GM12878 (cell line): Measurements from ENCODE around the gene TEAD4. TPM values are rescaled to one million over a fixed set of nuclear protein-coding genes. Genes with fewer than 3 reads are reported as not detected.

Experiments used
- ATAC-seq: fragments of 200-7000 bp; cut with Tn5 transposase; 3 replicates; pipeline ENCODE4 v1.9.1; 2020; ENCODE audit warnings: mild to moderate bottlenecking, moderate library complexity
- BruUV-seq: library from RNA; stranded (reverse); fragments of 400-500 nt; replicated peaks from 2 replicates; lab custom pipeline; 2021; lab: Mats Ljungman, UMichigan
- CTCF ChIA-PET: fragments of 300-600 bp; sonication (Branson Sonifier 250); formaldehyde crosslinking; extraction: SDS; loops from one replicate; lab custom pipeline; 2021; ENCODE audit warnings: inconsistent platforms; lab: Yijun Ruan, JAX
- POLR2A ChIA-PET: fragments of 350-600 bp; formaldehyde crosslinking; extraction: SDS; loops from one replicate; lab custom pipeline; 2021; ENCODE audit warnings: inconsistent platforms; lab: Charles Lee
- RAD21 ChIA-PET: fragments of 300-600 bp; sonication (Branson Sonifier 250); formaldehyde crosslinking; loops from one replicate; lab custom pipeline; 2023; ENCODE audit warnings: antibody characterized with exemption; ENCODE audit not compliant: unreplicated experiment; lab: Charles Lee
- SMC1A ChIA-PET: fragments of 300-600 bp; sonication (Branson Sonifier 250); formaldehyde crosslinking; loops from one replicate; lab custom pipeline; 2023; ENCODE audit not compliant: unreplicated experiment, uncharacterized antibody; lab: Charles Lee
- DNase-seq: peaks from one replicate; pipeline ENCODE4 v3.0.0-alpha.2; 2011; ENCODE audit warnings: low read depth, low spot score
- FAIRE-seq: peaks from 3 replicates; lab custom pipeline; 2011; peaks lifted over from hg19 to GRCh38; lab: Jason Lieb, UNC
- H2AFZ ChIP-seq: 2 replicates; pipeline ENCODE4 v1.6.0; 2011; ENCODE audit warnings: low read depth, low read length, control low read depth; ENCODE audit not compliant: control insufficient read depth
- H3K27ac ChIP-seq: 2 replicates; pipeline ENCODE4 v1.5.1; 2011; ENCODE audit warnings: control low read depth; ENCODE audit not compliant: control insufficient read depth, insufficient read depth
- H3K27me3 ChIP-seq, 2 experiments: replicated peaks in 1 of 2; 2 replicates each; pipeline versions ENCODE4 v1.6.0 to v1.6.1; 2011; ENCODE audit warnings: low read length in 1 of 2; ENCODE audit not compliant: control insufficient read depth in 2 of 2, insufficient read depth in 2 of 2
- H3K36me3 ChIP-seq, 2 experiments: 2 replicates each; pipeline ENCODE4 v1.5.1; 2011; ENCODE audit warnings: low read length in 1 of 2; ENCODE audit not compliant: control insufficient read depth in 2 of 2, insufficient read depth in 2 of 2
- H3K4me1 ChIP-seq: 2 replicates; pipeline ENCODE4 v1.6.1; 2011; ENCODE audit warnings: mild to moderate bottlenecking, low read length, moderate library complexity, mixed read lengths; ENCODE audit not compliant: control insufficient read depth, insufficient read depth
- H3K4me2 ChIP-seq: 2 replicates; pipeline ENCODE4 v1.6.0; 2011; ENCODE audit warnings: control low read depth; ENCODE audit not compliant: control insufficient read depth, insufficient read depth
- H3K4me3 ChIP-seq: fragments of 200-600 bp; sonication (generic); 2 replicates; pipeline ENCODE4 v1.5.1; 2016
- H3K79me2 ChIP-seq: 2 replicates; pipeline ENCODE4 v1.6.0; 2011; ENCODE audit warnings: low read length; ENCODE audit not compliant: control insufficient read depth, insufficient read depth
- H3K9ac ChIP-seq: 2 replicates; pipeline ENCODE4 v1.8.0; 2011; ENCODE audit warnings: low read length, control low read depth, mixed read lengths; ENCODE audit not compliant: control insufficient read depth, insufficient read depth
- H3K9me3 ChIP-seq: replicated peaks from 3 replicates; pipeline ENCODE4 v1.5.1; 2011; ENCODE audit warnings: mild to moderate bottlenecking, low read length; ENCODE audit not compliant: control insufficient read depth, insufficient read depth
- H4K20me1 ChIP-seq: 2 replicates; pipeline ENCODE4 v1.6.0; 2011; ENCODE audit not compliant: control insufficient read depth, insufficient read depth
- FOS ChIP-seq: IDR thresholded peaks from 3 replicates; pipeline ENCODE4 v1.6.1; 2011; ENCODE audit warnings: borderline replicate concordance; ENCODE audit not compliant: insufficient read length; ENCODE audit errors: extremely low read depth
- NFIC ChIP-seq: IDR thresholded peaks from 2 replicates; pipeline ENCODE4 v1.6.1; 2012; ENCODE audit warnings: low read depth, mild to moderate bottlenecking, inconsistent platforms, low read length, moderate library complexity
- NRF1 ChIP-seq: conservative IDR thresholded peaks from 2 replicates; pipeline ENCODE4 v1.6.1; 2011; ENCODE audit warnings: mild to moderate bottlenecking, low read depth, low read length, improper control_type of control experiment
- SMARCA5 ChIP-seq: fragments of 450-650 bp; IDR thresholded peaks from 2 replicates; pipeline ENCODE4 v1.6.1; 2017; ENCODE audit warnings: mild to moderate bottlenecking
- WGBS: methylation state at CpG from one replicate; pipeline ENCODE4 v1.1.6; 2016; ENCODE audit warnings: low lambda C conversion rate; ENCODE audit not compliant: insufficient replicate concordance, insufficient coverage; ENCODE audit errors: missing lambda C conversion rate; 5-methylcytosine and 5-hydroxymethylcytosine counted together
- in situ Hi-C: fragments of 300-500 bp; cut with MboI; formaldehyde crosslinking; loops from 9 replicates; pipeline ENCODE4 v1.14.3; 2018; ENCODE audit warnings: mixed read lengths
- intact Hi-C: fragments of 100-400 bp; cut with micrococcal nuclease; formaldehyde crosslinking; loops from one replicate; pipeline ENCODE4 v1.14.2; 2022; ENCODE audit not compliant: unreplicated experiment
- polyA plus RNA-seq, 11 experiments: library from polyadenylated mRNA; depleted of rRNA in 4 of 11; unstranded in 6 of 11; stranded (reverse) in 5 of 11; fragments of >200 nt; fragmentation: Nextera tagmentation in 4 of 11; fragmentation: Illumina TruSeq in 1 of 11; extraction: Ambion mirVana in 4 of 11; extraction: Trizol in 1 of 11; gene quantifications; 1 replicate in 1 of 11; 2 replicates in 10 of 11; pipeline versions ENCODE4 v1.2.1 to v1.2.3, GENCODE V29; 2011 to 2016; ENCODE audit warnings: inconsistent platforms in 2 of 11, missing spikeins in 2 of 11, low read depth in 1 of 11
- total RNA-seq, 4 experiments: library from RNA; depleted of rRNA in 3 of 4; stranded (reverse); fragments of >200 nt in 3 of 4; fragmentation: Illumina TruSeq in 1 of 4; extraction: Trizol in 1 of 4; gene quantifications; 2 replicates each; pipeline versions ENCODE4 v1.2.1 to v1.2.3, GENCODE V29; 2013 to 2021
- TF ChIP-seq, protein P1 (sequence below): IDR thresholded peaks from 2 replicates; pipeline ENCODE4 v1.6.1; 2012; ENCODE audit warnings: low read length, inconsistent platforms
- TF ChIP-seq, protein P2 (sequence below): IDR thresholded peaks from 2 replicates; pipeline ENCODE4 v1.6.1; 2011; ENCODE audit warnings: borderline replicate concordance, low read depth, mild to moderate bottlenecking, moderate library complexity, mixed read lengths, low read length; ENCODE audit not compliant: insufficient read depth; ENCODE audit errors: extremely low read length

The TEAD4 gene
- total and polyA plus RNA-seq, 10 of the 15 experiments (the other 5 are each of a cell fraction or from before 2014, with no cell fraction given), result 0.04 to 0.68 (median 0.31) TPM; not detected in 4

DNA sequence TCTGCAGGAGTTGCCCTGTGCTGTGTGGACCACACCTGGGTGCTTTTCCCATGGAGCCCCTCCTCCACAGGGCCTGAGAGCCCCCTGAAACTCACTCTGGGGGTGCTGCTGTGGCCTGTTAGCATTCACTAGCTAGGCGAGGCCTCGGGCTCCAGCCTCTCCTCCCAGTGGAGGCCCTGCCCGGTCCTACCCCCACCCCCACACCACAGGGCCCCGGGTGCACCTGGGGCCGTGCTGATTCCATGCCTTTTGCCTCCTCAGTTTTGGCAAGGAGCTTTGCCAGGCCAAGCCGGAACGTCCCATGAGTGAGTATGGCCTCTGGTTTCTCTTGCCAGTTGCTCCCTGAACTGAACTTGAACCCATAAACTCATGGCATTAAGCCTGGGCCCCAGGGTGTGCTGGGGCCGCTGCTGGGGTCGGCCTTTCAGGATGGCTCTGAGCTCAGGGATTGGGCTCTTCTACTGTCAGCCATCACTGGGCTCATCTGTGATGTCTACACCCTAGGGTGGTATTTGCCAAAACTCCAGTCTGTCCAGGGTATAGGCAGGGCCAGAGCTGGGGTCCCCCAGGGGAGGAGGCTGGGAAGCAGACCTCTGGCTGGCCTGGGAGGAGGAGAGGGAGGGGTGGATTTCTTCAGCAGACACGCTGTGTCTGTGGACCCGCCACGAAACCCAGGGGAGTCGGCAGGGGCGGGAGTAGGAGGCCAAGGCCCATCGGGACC is 59.2 kb downstream of the TEAD4 start:
- POLR2A ChIA-PET, result no interaction called here
- FAIRE-seq, result no peak

More for the DNA sequence above, 59.2 kb downstream of the TEAD4 start:
- 26% methylated on average over 15 of the region's 15 CpGs for WGBS
- Histone ChIP-seq H2AFZ (no peak overlapping the region), H3K4me2 (no peak overlapping the region)
- SMC1A ChIA-PET, result no interaction called here
- intact Hi-C loops, result no loop called here
- DNase-seq, result no peak
- TF ChIP-seq, protein P1, sequence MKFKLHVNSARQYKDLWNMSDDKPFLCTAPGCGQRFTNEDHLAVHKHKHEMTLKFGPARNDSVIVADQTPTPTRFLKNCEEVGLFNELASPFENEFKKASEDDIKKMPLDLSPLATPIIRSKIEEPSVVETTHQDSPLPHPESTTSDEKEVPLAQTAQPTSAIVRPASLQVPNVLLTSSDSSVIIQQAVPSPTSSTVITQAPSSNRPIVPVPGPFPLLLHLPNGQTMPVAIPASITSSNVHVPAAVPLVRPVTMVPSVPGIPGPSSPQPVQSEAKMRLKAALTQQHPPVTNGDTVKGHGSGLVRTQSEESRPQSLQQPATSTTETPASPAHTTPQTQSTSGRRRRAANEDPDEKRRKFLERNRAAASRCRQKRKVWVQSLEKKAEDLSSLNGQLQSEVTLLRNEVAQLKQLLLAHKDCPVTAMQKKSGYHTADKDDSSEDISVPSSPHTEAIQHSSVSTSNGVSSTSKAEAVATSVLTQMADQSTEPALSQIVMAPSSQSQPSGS, result no peak
- TF ChIP-seq SMARCA5, result no peak
- TF ChIP-seq NRF1, result no peak
- TF ChIP-seq, protein P2, sequence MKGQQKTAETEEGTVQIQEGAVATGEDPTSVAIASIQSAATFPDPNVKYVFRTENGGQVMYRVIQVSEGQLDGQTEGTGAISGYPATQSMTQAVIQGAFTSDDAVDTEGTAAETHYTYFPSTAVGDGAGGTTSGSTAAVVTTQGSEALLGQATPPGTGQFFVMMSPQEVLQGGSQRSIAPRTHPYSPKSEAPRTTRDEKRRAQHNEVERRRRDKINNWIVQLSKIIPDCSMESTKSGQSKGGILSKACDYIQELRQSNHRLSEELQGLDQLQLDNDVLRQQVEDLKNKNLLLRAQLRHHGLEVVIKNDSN, result no peak
- no peak for TF ChIP-seq NFIC
- no peak for TF ChIP-seq FOS
- TF ChIP-seq, all 136 proteins: peak for 0
- BruUV-seq, result no TSS peak
- Histone ChIP-seq H3K9me3 (no peaks in the 10 kb centered on the region), H3K4me1 (no peaks in the 10 kb centered on the region), H3K79me2 (no peaks in the 10 kb centered on the region), H3K36me3 (no peaks in the 10 kb centered on the region), H3K27me3 (no peaks in the 10 kb centered on the region; a peak in 1 of 4 replicates), H3K4me3 (no peak overlapping the region), H4K20me1 (no peaks in the 10 kb centered on the region), H3K27ac (no peak overlapping the region), H3K9ac (no peak overlapping the region)
- RAD21 ChIA-PET, result no interaction called here
- ATAC-seq, result no peak
- in situ Hi-C loops, result no loop called here
- CTCF ChIA-PET, result no interaction called here
